ENCODE results near the gene ERG28.

Gene ERG28

GRCh38 chr14:75660630-75661498 lies at the start of gene ERG28, which contains the start of gene TTLL5:
Gene ERG28 (minus strand): TSS chr14:75660876. CDS start chr14:75657502, 3,374 bp downstream.
Gene TTLL5 (plus strand): TSS chr14:75661246. CDS start chr14:75663150, 1,904 bp downstream.
- Histone ChIP-seq H3K79me2 (ENCODE audit: insufficient read depth, low read length) (peaks cover 36% of the 10 kb centered on the region), H4K20me1 (ENCODE audit: low read depth, low read length) (no peaks in the 10 kb centered on the region), H3K36me3 (ENCODE audit: low read length) (peaks cover 6% of the 10 kb centered on the region; the same call in 1 of the 2 replicates), H3K4me3 (ENCODE audit: insufficient read depth, low read length, poor library complexity, severe bottlenecking) (peak within 1 kb of the TSS; percentile 85), H3K9me2 (replicated peaks; ENCODE audit: insufficient read depth, low read length) (no peaks in the 10 kb centered on the region), H3F3A (ENCODE audit: insufficient read depth) (peaks cover 5% of the 10 kb centered on the region; the same call in 1 of the 2 replicates), H3K27ac (ENCODE audit: low read depth, low read length) (peak within 1 kb of the TSS; percentile 61), H3K27me3 (ENCODE audit: low read length) (no peaks in the 10 kb centered on the region), H2AFZ (ENCODE audit: low read depth, low read length, severe bottlenecking) (peak within 1 kb of the TSS; percentile 97), H3K4me2 (ENCODE audit: low read depth, low read length, poor library complexity, severe bottlenecking) (peak within 1 kb of the TSS; percentile 98), H3K9ac (ENCODE audit: low read length) (peak within 1 kb of the TSS; percentile 91), H3K9me3 (ENCODE audit: insufficient read depth, low read length) (no peaks in the 10 kb centered on the region)
- TF ChIP-seq EZH2phosphoT487 (conservative IDR thresholded peaks at IDR 0.05; ENCODE audit: low read length) (no peak), CTCF (IDR thresholded peaks at IDR 0.05; ENCODE audit: insufficient read depth, low read length, poor library complexity, severe bottlenecking) (no peak)

- Histone ChIP-seq H3K27me3 (ENCODE audit: low read length) (no peaks in the 10 kb centered on the region), H3F3A (ENCODE audit: insufficient read depth) (peaks cover 3% of the 10 kb centered on the region; the same call in 1 of the 2 replicates), H2AFZ (ENCODE audit: low read depth, low read length, severe bottlenecking) (no peak overlapping the region), H3K79me2 (ENCODE audit: insufficient read depth, low read length) (no peaks in the 10 kb centered on the region), H3K27ac (ENCODE audit: low read depth, low read length) (no peak overlapping the region), H3K4me2 (ENCODE audit: low read depth, low read length, poor library complexity, severe bottlenecking) (no peak overlapping the region), H3K36me3 (ENCODE audit: low read length) (no peaks in the 10 kb centered on the region), H3K9me2 (replicated peaks; ENCODE audit: insufficient read depth, low read length) (no peaks in the 10 kb centered on the region), H3K9me3 (ENCODE audit: insufficient read depth, low read length) (no peaks in the 10 kb centered on the region), H4K20me1 (ENCODE audit: low read depth, low read length) (no peaks in the 10 kb centered on the region), H3K9ac (ENCODE audit: low read length) (no peak overlapping the region), H3K4me3 (ENCODE audit: insufficient read depth, low read length, poor library complexity, severe bottlenecking) (no peak overlapping the region)
- TF ChIP-seq CTCF (IDR thresholded peaks at IDR 0.05; ENCODE audit: insufficient read depth, low read length, poor library complexity, severe bottlenecking) (peak; percentile 94), EZH2phosphoT487 (conservative IDR thresholded peaks at IDR 0.05; ENCODE audit: low read length) (no peak)
Measured at GRCh38 chr14:75709207-75709812, 48.6 kb upstream of the ERG28 start.

GRCh38 chr14:75705014-75705413 lies 44.3 kb upstream of the ERG28 start:
- Histone ChIP-seq H3K27ac (ENCODE audit: low read depth, low read length) (no peak overlapping the region), H4K20me1 (ENCODE audit: low read depth, low read length) (no peaks in the 10 kb centered on the region), H3K4me2 (ENCODE audit: low read depth, low read length, poor library complexity, severe bottlenecking) (no peak overlapping the region), H2AFZ (ENCODE audit: low read depth, low read length, severe bottlenecking) (no peak overlapping the region), H3K27me3 (ENCODE audit: low read length) (no peaks in the 10 kb centered on the region), H3K9me3 (ENCODE audit: insufficient read depth, low read length) (no peaks in the 10 kb centered on the region), H3K79me2 (ENCODE audit: insufficient read depth, low read length) (no peaks in the 10 kb centered on the region), H3F3A (ENCODE audit: insufficient read depth) (peaks cover 3% of the 10 kb centered on the region; the same call in 1 of the 2 replicates), H3K4me3 (ENCODE audit: insufficient read depth, low read length, poor library complexity, severe bottlenecking) (no peak overlapping the region), H3K9ac (ENCODE audit: low read length) (no peak overlapping the region), H3K36me3 (ENCODE audit: low read length) (no peaks in the 10 kb centered on the region), H3K9me2 (replicated peaks; ENCODE audit: insufficient read depth, low read length) (no peaks in the 10 kb centered on the region)
- TF ChIP-seq CTCF (IDR thresholded peaks at IDR 0.05; ENCODE audit: insufficient read depth, low read length, poor library complexity, severe bottlenecking) (no peak), EZH2phosphoT487 (conservative IDR thresholded peaks at IDR 0.05; ENCODE audit: low read length) (no peak)
